NCI-H2171 treated with DMSO at 0.1 percent for 48 hours (cell line): ENCODE results near the gene MFAP5.
A peak's percentile ranks its signal among the peaks of the same experiment; 100 is the strongest.

Experiments
- DNase-seq: peaks from one replicate; lab custom pipeline; 2025; lab: John Stamatoyannopoulos, UW

MFAP5 gene, protein sequence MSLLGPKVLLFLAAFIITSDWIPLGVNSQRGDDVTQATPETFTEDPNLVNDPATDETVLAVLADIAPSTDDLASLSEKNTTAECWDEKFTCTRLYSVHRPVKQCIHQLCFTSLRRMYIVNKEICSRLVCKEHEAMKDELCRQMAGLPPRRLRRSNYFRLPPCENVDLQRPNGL

GRCh38 chr12:8662593-8662992 is at the start of gene MFAP5:
Gene MFAP5 (minus strand): TSS chr12:8662826. CDS start chr12:8662104, 722 bp downstream.
- no peak for DNase-seq

- no peak for DNase-seq
Observed at GRCh38 chr12:8709124-8709830, 46.7 kb upstream of the MFAP5 start.

- no peak for DNase-seq
Observed at GRCh38 chr12:8702159-8702558, 39.5 kb upstream of the MFAP5 start.

GRCh38 chr12:8701046-8701660 is 38.5 kb upstream of the MFAP5 start:
- DNase-seq = no peak

- DNase-seq = no peak
Observed at GRCh38 chr12:8699714-8700113, 37.1 kb upstream of the MFAP5 start.

DNA sequence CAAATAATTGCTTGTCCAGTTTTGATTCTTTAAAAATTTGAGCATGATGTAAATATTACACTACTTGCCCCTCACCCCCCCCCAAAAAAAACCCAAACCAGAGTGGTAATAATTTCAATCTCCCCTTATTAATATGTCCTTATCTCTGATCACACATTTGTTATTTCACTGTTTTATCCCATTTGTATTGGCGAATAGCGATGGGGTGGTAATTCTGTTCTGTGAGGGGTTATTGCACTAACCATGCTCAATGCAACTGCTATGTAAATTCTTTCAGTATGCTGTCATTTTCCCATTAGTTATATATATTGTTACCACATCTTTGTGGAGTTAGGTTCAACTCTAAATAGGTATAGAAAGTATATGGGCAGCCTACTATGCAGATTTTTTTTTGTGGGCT is 36.3 kb upstream of the MFAP5 start:
- DNase-seq = no peak

GRCh38 chr12:8698132-8698851 is 35.7 kb upstream of the MFAP5 start:
- no peak for DNase-seq

- peak; percentile 57 for DNase-seq
Observed at GRCh38 chr12:8697476-8698131, 35.0 kb upstream of the MFAP5 start, which contains the start of gene RIMKLB. Gene RIMKLB (plus strand): TSS chr12:8697991. CDS start chr12:8713867, 15,876 bp downstream.

- peak; percentile 8 for DNase-seq
Observed at GRCh38 chr12:8697120-8697475, 34.5 kb upstream of the MFAP5 start.

DNA sequence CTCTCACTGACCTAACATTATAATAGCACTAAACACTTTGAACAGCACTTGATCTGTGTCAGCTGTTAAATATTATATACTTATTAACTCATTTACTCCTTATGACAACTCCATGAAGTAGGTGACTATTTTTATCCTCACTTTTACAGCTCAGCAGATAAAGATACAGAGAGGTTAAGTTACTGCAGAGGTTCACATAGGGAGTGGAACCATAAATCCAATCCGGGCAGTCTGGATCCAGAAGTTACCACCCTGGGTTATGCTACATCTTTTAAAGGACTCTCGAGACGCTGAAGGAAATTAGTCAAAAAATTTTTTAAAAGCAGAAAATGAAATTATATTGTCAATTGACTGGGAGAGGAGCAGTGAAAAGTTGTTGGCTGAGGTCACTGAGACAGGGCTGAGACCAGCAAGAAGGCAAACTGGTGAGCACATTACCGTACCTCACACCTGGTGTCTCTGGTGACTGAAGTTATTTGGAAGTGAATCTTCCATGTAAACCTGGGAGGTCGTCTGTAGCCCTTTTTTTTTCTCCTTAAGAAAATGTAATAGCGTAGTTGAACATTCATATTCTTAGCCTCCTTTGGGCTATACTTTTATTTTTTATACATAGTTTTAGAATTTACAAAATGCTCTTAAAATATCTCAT is 33.9 kb upstream of the MFAP5 start:
- DNase-seq = no peak

DNA sequence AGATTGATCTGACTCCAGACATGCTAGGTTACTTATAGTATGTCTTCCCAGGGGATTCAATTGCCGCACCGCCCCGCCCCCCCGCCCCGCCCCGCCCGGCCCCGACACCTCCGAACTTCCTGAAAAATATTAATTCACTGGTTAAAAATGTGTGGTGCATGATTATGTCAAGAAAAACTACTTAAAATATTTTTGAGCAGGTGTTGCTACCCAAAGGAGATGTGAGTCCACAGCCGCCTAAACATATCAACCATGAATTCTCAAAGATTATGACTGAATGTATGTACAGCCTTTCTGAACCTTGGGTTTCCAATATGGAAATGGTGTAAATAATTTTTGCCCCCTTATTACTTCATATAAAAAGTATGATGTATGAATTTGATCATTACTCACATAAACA is 32.5 kb upstream of the MFAP5 start:
- DNase-seq = no peak

GRCh38 chr12:8692573-8692972 is 29.9 kb upstream of the MFAP5 start:
- peak; percentile 25 for DNase-seq

DNA sequence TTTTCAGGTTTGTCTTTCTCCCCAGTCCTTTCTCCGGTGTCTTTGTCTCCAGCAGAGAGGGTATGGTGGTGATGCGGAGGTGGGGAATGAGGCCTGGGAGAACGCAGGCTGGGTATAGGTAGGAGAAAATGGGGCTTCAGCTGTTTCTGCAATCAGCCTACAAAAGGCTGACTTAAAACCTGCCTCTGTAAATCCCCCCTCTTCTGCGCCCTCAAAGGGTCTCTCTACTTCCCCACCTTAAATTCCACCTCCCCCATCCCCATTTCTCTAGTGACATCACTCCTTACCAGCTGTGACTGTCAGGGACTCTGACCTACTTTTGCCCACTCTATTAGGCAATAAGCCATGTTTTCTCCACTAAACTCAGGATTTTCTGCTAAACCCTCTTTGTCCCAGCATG is 27.1 kb upstream of the MFAP5 start:
- DNase-seq = no peak

- peak; percentile 45 for DNase-seq
Observed at GRCh38 chr12:8687846-8688601, 25.4 kb upstream of the MFAP5 start.

DNA sequence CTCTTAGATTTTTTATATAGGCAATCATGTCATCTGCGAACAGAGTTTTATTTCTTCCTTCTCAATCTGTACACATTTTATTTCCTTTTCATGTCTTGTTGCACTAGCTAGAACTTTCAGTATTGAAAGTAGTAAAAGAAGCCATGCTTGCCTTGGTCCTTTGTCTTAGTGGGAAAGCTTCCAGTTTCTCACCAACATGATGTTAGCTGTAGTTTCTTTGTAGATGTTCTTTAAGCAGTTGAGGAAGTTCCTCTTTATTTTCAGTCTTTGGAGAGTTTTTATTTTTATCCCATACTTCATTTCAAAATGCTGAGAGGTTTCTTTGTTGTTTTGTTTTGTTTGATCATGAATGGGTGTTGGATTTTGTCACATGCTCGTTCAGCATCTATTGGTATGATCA is 22.4 kb upstream of the MFAP5 start:
- no peak for DNase-seq

- DNase-seq = no peak
Observed at GRCh38 chr12:8681129-8681884, 18.7 kb upstream of the MFAP5 start.

DNA sequence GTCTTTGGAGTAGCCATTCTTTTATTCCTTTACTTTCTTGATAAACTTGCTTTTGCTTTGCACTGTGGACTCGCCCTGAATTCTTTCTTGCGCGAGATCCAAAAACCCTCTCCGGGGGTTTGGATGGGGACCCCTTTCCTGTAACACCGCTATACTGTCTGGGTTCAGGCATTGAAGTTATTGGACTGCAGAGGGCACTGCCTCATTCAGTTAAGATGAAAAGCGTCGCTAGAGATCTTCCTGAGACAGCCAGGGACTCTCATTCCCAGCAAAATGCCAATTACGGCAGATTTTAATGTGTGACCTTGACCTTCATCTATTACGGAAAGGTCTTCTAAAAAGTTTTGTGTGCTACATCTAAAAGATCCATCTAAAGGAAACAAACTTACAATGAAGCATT is 17.9 kb upstream of the MFAP5 start:
- DNase-seq = no peak

DNA sequence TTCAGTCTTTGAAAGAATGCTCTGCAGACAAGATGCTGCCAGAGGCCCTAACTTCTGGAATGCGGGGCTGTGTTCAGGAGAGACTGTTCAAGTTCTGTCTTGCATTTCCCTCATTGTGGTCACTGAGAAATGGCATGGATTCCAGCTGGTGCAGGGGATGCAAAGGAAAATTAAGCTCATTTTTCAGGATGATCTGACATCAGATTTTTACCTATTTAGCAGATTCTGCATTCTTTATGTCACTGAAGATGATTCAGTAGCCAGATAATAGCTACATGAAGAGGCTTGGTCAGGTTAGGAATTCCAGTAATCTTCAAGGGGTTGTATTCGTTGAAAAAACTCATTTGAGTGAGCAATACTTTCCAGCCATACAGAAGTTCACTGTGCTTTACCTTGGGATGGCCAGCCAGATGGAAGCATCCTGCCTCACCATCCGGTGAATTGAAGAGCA is 16.1 kb upstream of the MFAP5 start:
- DNase-seq = no peak

DNA sequence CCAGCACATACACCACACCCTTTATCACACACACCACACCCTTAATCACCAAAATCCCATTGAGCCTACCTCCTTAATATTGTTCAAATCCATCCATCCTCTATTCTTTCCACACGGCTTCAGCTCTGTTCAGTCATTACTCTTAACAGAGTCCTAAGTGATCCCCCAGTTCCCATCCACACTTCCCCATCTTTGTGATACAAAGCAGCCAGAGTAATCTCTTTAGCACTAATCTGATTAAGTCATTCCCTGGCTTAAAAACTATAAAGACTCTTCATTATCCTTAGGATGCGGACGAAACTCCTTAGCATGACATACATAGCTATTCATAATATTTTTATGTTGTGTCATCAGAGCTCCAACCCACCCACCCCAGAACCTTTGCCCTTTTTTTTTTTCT is 14.7 kb upstream of the MFAP5 start:
- no peak for DNase-seq

- no peak for DNase-seq
Observed at GRCh38 chr12:8676651-8677050, 14.0 kb upstream of the MFAP5 start.
